ENCODE data around the gene EPHB6. TPM values are rescaled to one million over a fixed set of nuclear protein-coding genes. Genes with fewer than 3 reads are reported as not detected.

EPHB6 gene
- polyA plus RNA-seq, 1 experiment: 0.51 TPM

DNA sequence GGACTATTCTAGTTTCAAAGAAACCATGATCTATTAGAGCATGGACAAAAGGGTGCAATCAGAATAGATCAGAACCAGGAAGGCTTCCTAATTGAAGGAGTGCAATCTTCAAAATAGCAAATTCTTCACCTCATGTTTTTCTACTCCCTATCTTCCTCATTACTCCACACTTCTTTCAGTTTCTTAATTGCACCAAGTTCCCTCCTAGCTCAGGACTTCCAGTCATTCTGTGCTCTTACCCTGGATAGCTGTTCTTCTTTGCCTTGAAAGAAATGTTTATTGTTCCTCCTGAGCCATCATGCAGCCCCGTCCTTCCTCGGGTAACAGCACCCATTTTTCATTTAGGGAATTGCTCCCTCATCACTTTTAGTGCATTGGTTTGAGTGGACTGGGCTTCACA is 55.6 kb downstream of the EPHB6 start:
- Histone ChIP-seq H3K27me3 (ENCODE audit: control insufficient read depth, insufficient read depth, low read length) (no peaks in the 10 kb centered on the region), H3K9me3 (ENCODE audit: control insufficient read depth, insufficient read depth, low read length) (peaks cover 12% of the 10 kb centered on the region), H3K27ac (ENCODE audit: low read depth, low read length) (no peak overlapping the region), H3K4me3 (ENCODE audit: low read depth, low read length) (no peak overlapping the region)
- no peak for TF ChIP-seq CTCF (IDR thresholded peaks at IDR 0.05; ENCODE audit: low read depth, low read length)
- DNase-seq (ENCODE audit: low read depth, low spot score): no peak
- ChIA-PET CTCF (no interaction called here), POLR2A (no interaction called here)

DNA sequence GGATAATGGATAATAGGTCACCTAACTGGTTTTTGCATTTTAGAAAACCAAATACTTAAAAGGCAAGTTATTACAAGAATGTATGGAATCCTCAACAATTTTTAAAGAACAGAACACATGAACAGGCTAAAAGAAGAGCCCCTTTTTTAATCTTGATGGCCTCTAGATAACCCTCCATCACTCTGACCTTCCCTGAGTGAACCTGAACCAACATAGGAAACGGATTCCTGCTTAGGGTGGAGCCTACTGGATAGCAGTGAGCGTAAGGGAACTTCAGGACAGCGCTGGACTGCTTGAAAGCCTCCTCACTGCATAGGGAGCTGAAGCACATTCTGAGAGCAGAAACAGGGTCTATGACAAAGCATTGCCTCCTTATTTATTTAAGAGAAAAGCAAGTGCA is 58.2 kb downstream of the EPHB6 start:
- no peak for TF ChIP-seq CTCF (IDR thresholded peaks at IDR 0.05; ENCODE audit: low read depth, low read length)
- no peak for DNase-seq (ENCODE audit: low read depth, low spot score)
- ChIA-PET POLR2A (no interaction called here), CTCF (no interaction called here)
- Histone ChIP-seq H3K27me3 (ENCODE audit: control insufficient read depth, insufficient read depth, low read length) (no peaks in the 10 kb centered on the region), H3K27ac (ENCODE audit: low read depth, low read length) (no peak overlapping the region), H3K4me3 (ENCODE audit: low read depth, low read length) (no peak overlapping the region), H3K9me3 (ENCODE audit: control insufficient read depth, insufficient read depth, low read length) (peaks cover 12% of the 10 kb centered on the region)

DNA sequence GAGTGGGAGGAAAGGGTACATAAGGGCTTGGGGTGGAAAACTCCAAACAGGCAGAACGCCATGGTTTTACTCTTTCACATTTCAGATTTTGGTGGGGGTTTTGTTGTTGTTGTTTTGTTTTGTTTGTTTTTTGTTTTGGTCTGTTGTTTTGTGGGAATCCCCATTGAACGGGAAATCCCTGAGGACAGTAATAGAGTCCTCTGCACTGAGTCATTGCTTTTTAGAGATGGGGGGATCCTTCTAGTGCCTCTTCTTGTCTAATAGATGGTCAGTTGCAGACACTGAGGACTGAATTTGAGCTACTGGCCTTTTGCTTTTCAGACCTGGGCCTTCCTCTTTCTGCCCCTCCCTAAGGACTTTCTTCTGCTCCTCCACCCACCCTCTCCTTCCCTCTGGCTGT is 58.7 kb downstream of the EPHB6 start:
- DNase-seq (ENCODE audit: low read depth, low spot score): no peak
- ChIA-PET CTCF (no interaction called here), POLR2A (no interaction called here)
- H3K9me3 ChIP-seq (ENCODE audit: control insufficient read depth, insufficient read depth, low read length): peaks cover 12% of the 10 kb centered on the region
- TF ChIP-seq CTCF (IDR thresholded peaks at IDR 0.05; ENCODE audit: low read depth, low read length): no peak
- H3K27ac ChIP-seq (ENCODE audit: low read depth, low read length): no peak overlapping the region
- no peaks in the 10 kb centered on the region for H3K27me3 ChIP-seq (ENCODE audit: control insufficient read depth, insufficient read depth, low read length)
- H3K4me3 ChIP-seq (ENCODE audit: low read depth, low read length): no peak overlapping the region

DNA sequence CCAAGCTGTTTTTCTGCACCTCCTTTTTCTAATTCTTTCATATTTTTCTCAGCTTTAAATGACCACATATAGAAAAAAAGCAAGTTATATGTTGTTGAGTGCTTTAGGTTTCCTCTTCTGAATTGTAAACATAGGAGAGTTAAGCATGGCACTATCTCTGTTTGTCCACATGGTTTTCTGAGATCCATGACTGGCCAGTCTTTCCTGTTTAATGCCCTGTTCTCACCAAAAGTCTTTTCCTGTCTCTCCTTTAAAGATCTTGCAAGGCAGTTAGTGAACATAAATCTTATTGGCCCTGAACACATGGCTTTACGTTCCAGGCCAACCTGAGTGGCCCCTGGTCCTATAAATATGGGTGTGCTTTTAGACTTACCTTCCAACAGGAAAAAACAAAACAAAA is 59.2 kb downstream of the EPHB6 start:
- no peaks in the 10 kb centered on the region for H3K27me3 ChIP-seq (ENCODE audit: control insufficient read depth, insufficient read depth, low read length)
- TF ChIP-seq CTCF (IDR thresholded peaks at IDR 0.05; ENCODE audit: low read depth, low read length): no peak
- peaks cover 8% of the 10 kb centered on the region for H3K9me3 ChIP-seq (ENCODE audit: control insufficient read depth, insufficient read depth, low read length)
- no peak overlapping the region for H3K4me3 ChIP-seq (ENCODE audit: low read depth, low read length)
- no peak overlapping the region for H3K27ac ChIP-seq (ENCODE audit: low read depth, low read length)
- DNase-seq (ENCODE audit: low read depth, low spot score): no peak
- ChIA-PET POLR2A (no interaction called here), CTCF (no interaction called here)

GRCh38 chr7:142915315-142915714 is 60.4 kb downstream of the EPHB6 start:
- Histone ChIP-seq H3K27ac (ENCODE audit: low read depth, low read length) (no peak overlapping the region), H3K9me3 (ENCODE audit: control insufficient read depth, insufficient read depth, low read length) (peaks cover 3% of the 10 kb centered on the region; the same call in 1 of the 2 replicates), H3K4me3 (ENCODE audit: low read depth, low read length) (no peak overlapping the region), H3K27me3 (ENCODE audit: control insufficient read depth, insufficient read depth, low read length) (no peaks in the 10 kb centered on the region)
- no peak for TF ChIP-seq CTCF (IDR thresholded peaks at IDR 0.05; ENCODE audit: low read depth, low read length)
- CTCF ChIA-PET: no interaction called here
- no peak for DNase-seq (ENCODE audit: low read depth, low spot score)
- POLR2A ChIA-PET: no interaction called here
